ENCODE results near the gene LYZL1. TPM values are rescaled to one million over a fixed set of nuclear protein-coding genes. Genes with fewer than 3 reads are reported as not detected.

The LYZL1 gene
- total and polyA plus RNA-seq, 2 of the 8 experiments (the other 6 are each of a cell fraction or from before 2014, with no cell fraction given), result not detected

- TF ChIP-seq RNF2 (IDR thresholded peaks at IDR 0.05; ENCODE audit: borderline replicate concordance, low read depth, low read length, missing control alignments, poor library complexity, severe bottlenecking) (no peak), CHD1 (IDR thresholded peaks at IDR 0.05; ENCODE audit: low read depth, low read length) (no peak)
These were observed 34.5 kb downstream of the LYZL1 start (continued) for GRCh38 chr10:29323367-29323766.

All from H1 (cell line).